ENCODE results near the gene CA11. TPM values are rescaled to one million over a fixed set of nuclear protein-coding genes. Genes with fewer than 3 reads are reported as not detected.
"Not testable (repeated sequence)": the region's sequence is repeated elsewhere in the genome, so short reads cannot be mapped to it uniquely, and the experiment has no call there.

CA11 gene
- not detected for total RNA-seq

DNA sequence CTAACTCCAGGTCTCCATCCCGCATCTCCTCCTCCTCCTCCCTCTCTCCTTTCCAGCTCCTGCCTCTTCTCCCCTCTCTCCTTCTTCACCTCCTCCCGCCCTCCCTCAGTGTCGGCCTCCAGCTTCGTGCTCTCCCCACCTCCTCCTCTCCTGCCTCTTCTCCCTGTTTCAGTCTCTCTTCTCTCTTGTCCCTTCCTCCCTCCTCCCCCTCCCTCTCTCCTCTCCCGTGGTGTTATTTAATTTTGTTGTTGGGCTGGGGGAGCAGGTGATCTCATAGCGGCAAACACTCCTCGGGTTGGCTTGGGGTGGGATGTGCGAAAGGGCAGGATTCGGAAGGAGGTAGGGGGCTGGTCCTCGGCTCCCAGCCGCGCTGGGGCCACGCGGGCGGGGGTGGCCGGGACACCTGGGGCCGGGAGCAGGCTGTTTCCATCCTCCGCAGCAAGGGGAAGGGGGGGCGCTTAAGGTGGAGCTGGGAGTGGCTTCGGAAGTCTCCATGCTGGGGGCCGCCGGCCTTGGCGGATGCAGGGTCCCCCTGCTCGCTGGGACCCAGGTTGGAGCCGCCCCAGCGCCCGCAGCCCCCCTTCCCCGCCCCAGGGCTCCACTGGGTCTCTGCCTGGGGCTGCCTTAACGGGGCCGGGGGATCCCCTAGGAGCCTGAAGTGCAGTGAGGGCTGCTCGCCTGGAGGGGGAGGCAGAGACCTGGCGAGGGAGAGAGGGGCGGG lies at the start of gene CA11:
TSS of gene CA11 (minus strand) at position 187 of the 721 bp plus-strand sequence. CDS start 555 bp downstream, outside the sequence.
- peak; percentile 91 to 98 (median 96) for TF ChIP-seq CTCF (IDR thresholded peaks at IDR 0.05)
- no peaks in the 10 kb centered on the region for H3K36me3 ChIP-seq
- intact Hi-C loops (cut with DNase I) = loop anchor here (1.0 to 10.0 kb wide), 5 partner anchors 29 to 191 kb away; partner anchors contain the start of gene HSD17B14
- peak within 1 kb of the TSS; percentile 55 to 76 for H3K4me3 ChIP-seq
- H3K27me3 ChIP-seq = no peaks in the 10 kb centered on the region
- H3K4me1 ChIP-seq = peaks cover 0 to 21% of the 10 kb centered on the region in 2 donors
- peak within 1 kb of the TSS; percentile 82 to 95 for H3K27ac ChIP-seq
- H3K9me3 ChIP-seq = no peaks in the 10 kb centered on the region
- DNase-seq (ENCODE audit: low spot score in 2 of 2) = peak; percentile 58 to 94

DNA sequence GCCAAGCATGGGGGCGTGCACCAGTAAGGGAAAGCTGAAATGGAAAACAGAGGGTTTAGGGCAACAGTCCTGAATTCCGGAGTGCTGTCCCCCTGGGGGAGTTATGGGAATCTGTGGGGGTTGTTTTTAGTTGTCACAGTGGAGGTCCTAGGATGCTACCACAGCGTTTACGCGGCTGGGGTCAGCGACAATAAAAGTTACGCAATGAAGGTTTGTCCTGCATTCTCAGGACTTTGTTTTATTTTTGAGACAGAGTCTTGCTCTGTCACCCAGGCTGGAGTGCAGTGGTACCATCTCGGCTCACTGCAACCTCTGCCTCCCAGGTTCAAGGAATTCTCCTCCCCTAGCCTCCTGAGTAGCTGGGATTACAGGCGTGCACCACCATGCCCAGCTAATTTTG lies 47.6 kb upstream of the CA11 start:
- H3K4me1 ChIP-seq; H3K36me3 ChIP-seq; H3K4me3 ChIP-seq; H3K9me3 ChIP-seq; H3K27ac ChIP-seq; H3K27me3 ChIP-seq; DNase-seq (ENCODE audit: low spot score in 2 of 2); intact Hi-C loops (cut with DNase I): not testable (repeated sequence)

GRCh38 chr19:48689449-48689848 lies 43.5 kb upstream of the CA11 start:
- Histone ChIP-seq H3K9me3 (no peaks in the 10 kb centered on the region), H3K27ac (no peak overlapping the region), H3K36me3 (no peaks in the 10 kb centered on the region), H3K4me1 (no peaks in the 10 kb centered on the region), H3K27me3 (no peaks in the 10 kb centered on the region), H3K4me3 (no peak overlapping the region)
- intact Hi-C loops (cut with DNase I) = no loop called here
- TF ChIP-seq CTCF (IDR thresholded peaks at IDR 0.05) = no peak
- no peak for DNase-seq (ENCODE audit: low spot score in 2 of 2)

- intact Hi-C loops (cut with DNase I) = no loop called here
- Histone ChIP-seq H3K4me3 (no peak overlapping the region), H3K36me3 (no peaks in the 10 kb centered on the region), H3K4me1 (no peaks in the 10 kb centered on the region), H3K27ac (no peak overlapping the region), H3K27me3 (no peaks in the 10 kb centered on the region), H3K9me3 (no peaks in the 10 kb centered on the region)
- DNase-seq (ENCODE audit: low spot score in 2 of 2) = no peak
- TF ChIP-seq CTCF (IDR thresholded peaks at IDR 0.05) = no peak
These were observed 41.8 kb upstream of the CA11 start for GRCh38 chr19:48687776-48688175.

- intact Hi-C loops (cut with DNase I); H3K36me3 ChIP-seq: not testable (repeated sequence)
These were observed 40.6 kb upstream of the CA11 start for GRCh38 chr19:48686637-48687036.

GRCh38 chr19:48686088-48686487 lies 40.1 kb upstream of the CA11 start:
- H3K4me1 ChIP-seq = no peaks in the 10 kb centered on the region
- no peak overlapping the region for H3K4me3 ChIP-seq
- no peak overlapping the region for H3K27ac ChIP-seq
- H3K36me3 ChIP-seq = no peaks in the 10 kb centered on the region
- no peak for DNase-seq (ENCODE audit: low spot score in 2 of 2)
- intact Hi-C loops (cut with DNase I) = no loop called here
- TF ChIP-seq CTCF (IDR thresholded peaks at IDR 0.05) = no peak
- no peaks in the 10 kb centered on the region for H3K27me3 ChIP-seq
- no peaks in the 10 kb centered on the region for H3K9me3 ChIP-seq

More at GRCh38 chr19:48686637-48687036, 40.6 kb upstream of the CA11 start:
- H3K27me3 ChIP-seq; H3K4me3 ChIP-seq; H3K9me3 ChIP-seq; H3K4me1 ChIP-seq; DNase-seq (ENCODE audit: low spot score in 2 of 2); H3K27ac ChIP-seq: not testable (repeated sequence)
